Caki2 (cell line): ENCODE results near the gene FBF1. TPM values are rescaled to one million over a fixed set of nuclear protein-coding genes. Genes with fewer than 3 reads are reported as not detected.

Experiments
- DNase-seq: peaks from one replicate; pipeline ENCODE4 v3.0.0-alpha.2; 2015; ENCODE audit warnings: low read depth
- in situ Hi-C: cut with HindIII; loops from 2 replicates; pipeline ENCODE4 v1.10.0; 2016; ENCODE audit warnings: low sequenced_read_pairs, low pct_unique_long_range_greater_than_20kb, mixed read lengths
- total RNA-seq: library from RNA; depleted of rRNA; stranded (reverse); fragments of >200 nt; shearing (Covaris generic); gene quantifications from 2 replicates; pipeline ENCODE4 v1.2.3, GENCODE V29; 2014; ENCODE audit warnings: low replicate concordance

FBF1 gene
- total RNA-seq, 1 experiment from 2014 or later, result 19.6 TPM

DNA sequence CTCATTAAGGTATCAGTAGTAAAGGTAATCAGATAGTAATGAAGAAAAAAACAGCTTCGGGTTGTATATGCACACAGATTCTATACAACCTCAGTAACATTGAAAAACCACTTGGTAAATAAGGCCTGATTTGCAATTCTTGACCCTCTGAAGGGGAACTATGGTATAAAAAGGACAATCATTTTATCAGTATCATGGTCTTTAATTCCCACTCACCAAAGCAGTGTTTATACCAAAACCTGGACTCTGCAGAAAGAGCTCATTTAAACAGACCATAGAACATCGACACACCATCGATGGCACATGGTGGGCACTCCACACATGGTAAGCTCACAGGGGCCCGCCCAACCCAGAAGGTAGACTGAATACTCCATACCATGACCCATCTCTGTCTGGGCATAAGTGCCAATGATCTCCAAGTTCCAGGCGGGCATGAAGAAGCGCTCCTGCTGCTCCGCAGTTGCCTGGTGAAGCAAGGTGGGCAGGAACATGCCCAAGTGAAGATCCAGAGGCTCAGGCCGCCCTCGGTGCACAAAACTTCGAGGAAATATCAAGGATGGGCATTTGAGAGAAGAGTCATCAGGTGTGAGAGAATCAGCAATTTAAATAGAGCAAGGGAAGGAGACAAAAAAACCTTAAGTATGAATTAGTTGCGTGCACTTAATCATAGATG is 19.1 kb upstream of the FBF1 start:
- in situ Hi-C loops, result no loop called here
- DNase-seq, result no peak

DNA sequence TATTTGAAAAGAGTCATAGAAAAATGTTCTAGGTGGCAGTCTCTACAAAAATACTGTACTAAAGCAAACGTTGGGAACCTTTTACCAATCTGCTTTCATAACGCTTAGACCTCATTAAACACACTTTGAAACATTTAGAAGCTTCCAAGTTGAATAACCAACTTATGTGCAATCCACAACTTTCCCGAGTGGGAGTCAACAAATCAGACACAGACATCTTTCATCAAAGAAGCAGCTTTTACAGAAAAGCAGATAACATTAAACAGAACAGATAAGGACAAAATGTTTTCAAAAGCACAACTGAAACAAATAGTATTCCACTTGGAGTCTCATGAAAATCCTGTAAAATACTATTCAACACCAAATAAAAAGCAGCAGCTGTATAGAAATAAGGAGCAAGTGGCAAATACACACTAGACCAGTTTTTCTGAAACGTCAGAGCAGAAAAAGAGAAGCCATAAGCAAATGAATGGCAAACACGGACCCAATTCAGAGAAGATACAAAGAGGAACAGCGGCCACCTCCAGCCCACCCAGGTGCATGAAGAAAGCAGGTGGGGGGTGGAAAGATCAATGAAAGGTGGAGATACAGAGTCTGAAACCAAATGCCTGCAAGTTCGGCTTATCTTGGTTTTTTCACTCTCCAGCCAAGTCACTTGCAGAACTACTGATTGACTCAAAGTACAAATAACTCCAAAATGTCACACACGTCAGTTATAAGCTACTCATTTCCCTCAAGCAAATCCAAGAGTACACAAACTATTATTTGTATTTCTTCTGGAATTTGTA is 18.4 kb upstream of the FBF1 start:
- in situ Hi-C loops, result no loop called here

DNA sequence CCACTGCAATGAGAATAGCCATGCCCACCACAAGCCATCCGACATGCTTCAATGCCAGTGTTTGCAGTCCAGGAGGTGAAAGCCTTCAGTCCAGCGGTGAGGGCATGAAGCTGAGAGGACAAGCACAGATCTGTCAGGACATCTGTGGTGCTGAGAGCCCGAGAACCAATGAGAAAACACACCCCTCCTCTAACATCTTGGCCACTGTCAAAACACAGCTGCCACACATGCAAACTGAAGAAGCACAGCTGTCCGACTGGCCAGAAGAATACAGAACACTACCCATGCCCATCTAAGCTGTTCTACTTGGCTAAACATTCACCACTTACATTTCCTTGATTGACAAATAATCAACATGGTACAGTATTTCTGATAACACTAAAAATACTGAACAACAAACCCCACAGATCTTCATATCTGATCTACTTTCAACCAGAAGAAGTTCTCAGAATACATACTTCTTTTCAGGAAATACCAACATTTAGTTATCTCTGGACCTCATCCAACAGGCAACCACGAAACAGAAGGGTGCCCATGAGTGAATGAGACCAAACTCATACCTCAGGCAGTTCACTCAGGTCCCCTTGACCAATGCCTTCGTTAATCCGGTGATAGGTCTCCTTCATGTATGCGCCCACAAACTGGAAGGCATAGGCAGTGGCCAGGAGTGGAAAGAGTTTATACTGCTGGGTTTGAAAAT is 10.2 kb upstream of the FBF1 start:
- in situ Hi-C loops, result no loop called here
- DNase-seq, result peak; percentile 8

More for the DNA sequence above, 18.4 kb upstream of the FBF1 start:
- no peak for DNase-seq

DNA sequence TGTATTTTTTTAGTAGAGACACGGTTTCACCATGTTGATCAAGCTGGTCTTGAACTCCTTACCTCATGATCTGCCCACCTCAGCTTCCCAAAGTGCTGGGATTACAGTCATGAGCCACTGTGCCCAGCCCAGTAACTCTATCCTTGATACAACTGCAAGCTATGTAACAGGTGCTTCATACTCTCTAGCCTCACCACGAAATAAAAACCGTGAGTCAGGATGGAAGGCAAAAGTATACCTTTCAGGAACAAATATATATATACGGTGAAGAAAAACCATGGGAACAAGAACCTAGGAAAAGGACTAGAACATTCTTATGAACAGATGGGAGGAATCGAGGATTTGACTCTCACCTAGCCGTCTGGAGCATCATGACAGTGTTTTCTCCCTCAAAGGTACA is 9.6 kb upstream of the FBF1 start:
- DNase-seq, result no peak
- in situ Hi-C loops, result no loop called here

DNA sequence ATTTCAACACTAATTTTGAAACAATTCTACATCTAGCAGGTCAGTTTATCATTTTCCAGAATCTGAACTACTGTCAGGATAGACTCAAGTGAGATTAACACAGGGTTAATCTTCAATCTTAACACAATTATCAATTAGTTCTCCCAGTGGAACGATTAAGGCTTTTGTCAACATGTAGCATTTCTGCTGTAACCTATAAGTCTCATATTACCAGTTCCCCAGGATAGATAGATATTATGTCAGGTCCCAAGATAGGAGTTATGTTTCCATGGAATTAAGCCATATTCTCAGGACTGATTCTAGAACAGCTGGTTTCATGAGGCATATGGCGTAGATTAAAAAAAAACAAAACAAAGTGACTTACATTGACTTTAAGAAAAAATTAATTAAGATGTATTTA is 4.4 kb upstream of the FBF1 start:
- in situ Hi-C loops, result no loop called here
- DNase-seq, result no peak

DNA sequence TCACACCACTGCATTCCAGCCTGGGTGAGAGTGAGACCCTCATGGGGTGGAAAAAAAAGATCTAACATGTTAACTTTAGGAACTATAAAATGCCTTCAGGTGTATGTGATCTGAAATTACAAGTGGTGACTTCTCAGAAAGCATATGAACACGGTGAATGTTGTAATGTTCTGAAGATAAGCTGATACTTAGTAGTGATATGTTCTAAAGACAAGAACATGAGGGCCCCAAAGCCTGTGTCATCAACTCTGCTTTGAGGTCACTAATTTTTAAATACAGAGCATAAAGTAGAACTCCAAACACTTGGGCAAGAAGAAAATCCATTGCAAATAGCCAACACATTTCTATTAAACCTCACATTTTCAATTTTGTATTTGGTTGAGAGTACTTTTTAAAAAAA is 2.6 kb upstream of the FBF1 start:
- in situ Hi-C loops, result no loop called here

DNA sequence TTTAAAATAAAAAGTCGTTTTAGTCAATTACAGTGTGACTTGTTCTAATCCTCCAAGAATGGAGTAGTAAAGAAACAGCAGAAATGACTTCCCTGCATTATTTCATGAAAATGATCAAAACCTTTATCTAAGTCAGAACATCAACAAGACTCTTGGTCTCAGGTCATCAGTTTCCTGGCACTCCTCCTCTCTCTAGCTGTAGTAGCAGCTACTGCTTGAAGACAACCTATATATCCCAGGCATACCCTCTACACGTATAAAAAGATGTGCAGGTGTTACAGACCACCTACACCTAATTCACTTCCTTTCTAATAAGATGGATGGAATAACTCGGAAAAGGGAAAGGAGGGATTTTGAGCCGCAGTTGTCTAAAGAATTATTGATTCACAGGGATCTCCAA is 1.6 kb upstream of the FBF1 start:
- in situ Hi-C loops, result no loop called here
- no peak for DNase-seq

More for the DNA sequence above, 2.6 kb upstream of the FBF1 start:
- no peak for DNase-seq

DNA sequence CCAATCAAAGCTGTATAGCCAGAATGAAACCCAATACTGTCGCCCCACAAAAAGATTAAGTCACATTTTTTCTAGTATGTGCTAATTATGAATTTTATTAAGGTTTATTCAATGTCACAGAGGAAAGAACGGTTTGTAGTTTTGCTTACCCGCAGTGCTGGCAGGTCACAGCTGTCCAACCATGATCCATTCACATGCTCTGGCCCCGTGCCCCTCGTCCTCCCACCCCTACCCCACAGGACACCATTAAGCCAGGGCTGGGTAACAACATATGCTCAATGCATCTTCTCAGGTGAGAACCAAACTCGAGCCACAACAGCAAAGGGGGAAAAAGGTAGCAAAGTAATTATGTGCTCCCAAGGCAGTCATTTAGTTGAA is 589 bp upstream of the FBF1 start:
- in situ Hi-C loops, result no loop called here

DNA sequence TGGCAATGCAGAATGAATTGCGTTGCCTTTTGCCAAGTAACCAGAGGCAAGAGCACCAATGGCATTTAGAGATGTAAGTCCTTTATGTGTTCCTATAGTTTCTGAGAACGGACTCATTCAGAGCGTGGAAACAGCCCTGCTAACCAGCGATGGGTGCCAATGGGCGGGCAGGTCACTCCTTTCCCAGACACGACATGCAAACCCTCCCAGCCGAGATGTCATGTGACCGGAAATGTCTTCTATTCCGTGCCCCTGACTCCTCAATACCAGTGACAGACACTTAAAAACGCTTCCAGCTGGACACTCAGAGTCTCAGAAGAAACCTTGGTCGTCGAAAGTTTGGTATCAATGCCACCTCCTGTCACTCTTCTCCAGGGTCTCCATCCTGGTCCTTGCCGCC is 3.2 kb downstream of the FBF1 start:
- in situ Hi-C loops, result no loop called here

More for the DNA sequence above, 589 bp upstream of the FBF1 start:
- no peak for DNase-seq

DNA sequence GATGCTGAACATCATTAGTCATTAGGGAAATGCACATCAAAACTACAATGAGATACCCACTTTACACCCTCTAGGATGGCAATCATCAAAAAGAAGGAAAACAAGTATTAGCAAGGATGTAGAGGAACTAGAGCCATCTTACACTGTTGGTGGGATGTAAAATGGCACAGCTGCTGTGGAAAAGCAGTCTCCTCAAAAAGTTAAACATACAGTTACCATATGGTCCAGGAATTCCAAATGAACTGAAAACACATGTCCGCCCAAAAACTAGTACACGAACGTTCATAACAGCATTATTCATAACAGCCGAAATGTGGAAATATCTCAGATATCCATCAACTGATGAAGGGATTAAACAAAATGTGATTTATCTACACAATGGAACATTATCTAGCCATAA is 7.0 kb downstream of the FBF1 start:
- no peak for DNase-seq
- in situ Hi-C loops, result no loop called here

More for the DNA sequence above, 3.2 kb downstream of the FBF1 start:
- no peak for DNase-seq

DNA sequence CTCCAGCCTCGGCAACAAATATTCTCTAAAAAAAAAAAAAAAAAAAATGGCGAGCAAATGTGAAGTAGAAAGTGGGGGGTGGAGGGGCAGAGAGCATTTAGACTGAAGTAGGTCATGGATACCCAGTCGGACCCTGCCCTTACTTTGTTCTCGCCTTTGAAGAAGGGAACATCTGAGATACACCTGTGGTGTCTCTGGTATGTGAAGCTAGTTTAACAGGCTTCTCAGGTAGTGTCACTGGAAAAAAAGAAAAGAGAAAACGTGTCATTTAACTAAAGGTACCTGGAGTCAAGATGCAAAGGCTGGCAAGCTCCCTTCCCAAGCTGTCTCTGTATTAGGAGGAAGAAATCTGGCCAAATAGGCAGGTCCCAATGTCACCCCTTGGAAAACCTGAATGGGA is 8.0 kb downstream of the FBF1 start:
- no peak for DNase-seq
- in situ Hi-C loops, result no loop called here

DNA sequence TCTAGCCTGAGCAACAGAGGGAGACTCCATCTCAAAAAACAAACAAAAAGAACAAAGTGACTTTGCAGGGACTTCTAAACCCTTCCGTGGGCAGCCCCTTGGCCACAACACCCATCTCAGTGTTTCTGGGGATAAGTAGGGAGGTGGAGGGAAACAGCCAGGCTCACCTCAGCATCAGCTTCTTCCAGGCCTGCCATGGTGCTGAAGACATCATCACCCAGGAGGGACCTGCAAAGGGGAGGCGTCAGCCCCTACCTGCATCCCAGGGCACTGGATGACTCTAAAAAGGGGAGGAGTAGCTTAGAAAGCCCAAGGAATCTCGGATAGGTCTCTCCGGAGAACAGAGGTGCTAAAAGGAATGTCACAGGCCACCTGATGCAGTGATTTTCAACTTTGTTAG is 9.8 kb downstream of the FBF1 start:
- DNase-seq, result no peak
- in situ Hi-C loops, result no loop called here

DNA sequence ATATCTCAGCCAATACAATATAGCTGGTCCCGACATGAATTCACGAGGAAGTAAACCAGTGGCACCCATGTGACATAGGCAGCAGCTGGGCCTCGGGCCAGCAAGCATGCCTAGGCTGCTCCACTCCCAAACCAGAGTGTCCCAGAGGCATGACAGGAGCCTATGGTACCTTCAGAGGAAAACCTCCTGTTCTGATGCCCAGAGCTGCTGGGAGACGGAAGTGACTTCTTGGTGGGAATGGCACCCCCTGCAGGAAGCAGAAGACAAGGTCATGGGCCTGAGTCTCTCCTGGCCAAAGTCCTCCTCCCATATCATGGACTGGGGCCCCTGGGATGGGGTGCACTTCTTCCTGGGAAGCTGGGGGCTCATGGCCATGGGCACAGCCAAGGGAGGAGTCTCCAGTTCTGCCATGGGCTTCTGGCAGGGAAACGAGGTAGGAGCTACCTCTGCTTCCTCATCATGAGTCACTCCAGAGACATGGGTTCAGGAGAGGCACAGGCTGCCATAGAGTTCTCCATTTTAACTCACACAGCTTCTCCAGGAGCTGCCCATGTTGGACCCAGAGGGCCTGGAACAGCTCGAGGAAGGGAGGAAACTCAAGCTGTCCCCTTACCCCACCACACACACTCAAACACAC is 13.4 kb downstream of the FBF1 start:
- DNase-seq, result no peak
- in situ Hi-C loops, result no loop called here

DNA sequence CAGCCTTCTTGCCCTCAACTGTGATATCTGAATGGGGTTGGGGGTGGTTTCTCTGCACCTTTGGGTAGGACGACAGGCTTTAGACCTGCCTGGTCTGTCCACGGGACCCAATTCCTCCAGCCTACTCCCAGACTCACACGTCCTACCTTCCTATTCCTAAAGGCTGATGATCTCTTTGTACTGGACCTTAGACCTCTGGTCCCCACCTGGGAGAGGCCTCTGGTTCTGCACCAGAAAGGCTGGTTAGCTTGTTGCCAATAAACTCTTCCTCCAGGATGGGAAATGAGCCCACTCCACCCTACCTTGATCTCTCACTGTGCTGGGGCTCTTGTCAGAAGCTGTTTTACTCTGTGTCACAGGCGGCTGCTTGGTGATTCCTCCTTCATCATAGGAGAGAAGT is 14.4 kb downstream of the FBF1 start:
- no peak for DNase-seq
- in situ Hi-C loops, result no loop called here

DNA sequence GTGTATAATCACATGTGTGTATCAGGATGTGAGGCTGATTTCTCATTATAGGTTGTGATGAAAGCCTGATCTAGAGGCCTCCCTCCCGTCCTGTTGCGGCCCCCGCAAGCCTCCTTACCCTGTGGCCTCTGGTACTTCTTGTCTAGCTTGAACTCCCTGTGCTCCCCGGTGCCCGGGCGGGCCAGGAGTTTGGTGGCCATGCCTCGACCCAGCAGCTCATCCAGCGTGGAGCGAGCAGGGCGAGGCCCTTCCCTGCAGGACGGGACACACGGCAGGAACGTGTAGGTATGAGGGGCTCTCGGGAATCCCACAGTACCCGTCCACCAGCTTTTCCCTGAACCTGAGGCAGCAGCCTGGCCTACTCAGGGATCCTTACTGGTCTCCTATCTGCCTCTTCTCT is 14.9 kb downstream of the FBF1 start:
- no peak for DNase-seq
- in situ Hi-C loops, result no loop called here

DNA sequence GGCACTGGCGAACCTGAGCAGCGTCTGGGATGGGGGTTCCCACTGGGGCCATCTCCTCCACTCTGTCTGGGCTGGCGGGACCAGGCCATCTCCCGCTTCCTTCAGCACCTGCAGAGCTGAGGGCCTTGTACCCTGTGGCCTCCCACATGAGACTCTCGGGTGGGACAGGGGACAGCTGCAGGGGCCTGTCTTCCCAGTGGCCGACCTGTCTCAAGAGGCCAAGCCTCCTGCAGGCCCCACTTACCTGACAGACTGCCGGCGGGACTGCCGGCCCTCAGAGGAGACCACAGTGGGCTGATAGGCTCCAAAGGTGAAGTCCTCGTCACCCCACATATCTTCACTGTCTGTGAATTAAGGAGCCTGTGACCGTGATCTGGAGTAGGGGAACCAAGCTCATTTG is 15.7 kb downstream of the FBF1 start:
- DNase-seq, result no peak
- in situ Hi-C loops, result no loop called here

DNA sequence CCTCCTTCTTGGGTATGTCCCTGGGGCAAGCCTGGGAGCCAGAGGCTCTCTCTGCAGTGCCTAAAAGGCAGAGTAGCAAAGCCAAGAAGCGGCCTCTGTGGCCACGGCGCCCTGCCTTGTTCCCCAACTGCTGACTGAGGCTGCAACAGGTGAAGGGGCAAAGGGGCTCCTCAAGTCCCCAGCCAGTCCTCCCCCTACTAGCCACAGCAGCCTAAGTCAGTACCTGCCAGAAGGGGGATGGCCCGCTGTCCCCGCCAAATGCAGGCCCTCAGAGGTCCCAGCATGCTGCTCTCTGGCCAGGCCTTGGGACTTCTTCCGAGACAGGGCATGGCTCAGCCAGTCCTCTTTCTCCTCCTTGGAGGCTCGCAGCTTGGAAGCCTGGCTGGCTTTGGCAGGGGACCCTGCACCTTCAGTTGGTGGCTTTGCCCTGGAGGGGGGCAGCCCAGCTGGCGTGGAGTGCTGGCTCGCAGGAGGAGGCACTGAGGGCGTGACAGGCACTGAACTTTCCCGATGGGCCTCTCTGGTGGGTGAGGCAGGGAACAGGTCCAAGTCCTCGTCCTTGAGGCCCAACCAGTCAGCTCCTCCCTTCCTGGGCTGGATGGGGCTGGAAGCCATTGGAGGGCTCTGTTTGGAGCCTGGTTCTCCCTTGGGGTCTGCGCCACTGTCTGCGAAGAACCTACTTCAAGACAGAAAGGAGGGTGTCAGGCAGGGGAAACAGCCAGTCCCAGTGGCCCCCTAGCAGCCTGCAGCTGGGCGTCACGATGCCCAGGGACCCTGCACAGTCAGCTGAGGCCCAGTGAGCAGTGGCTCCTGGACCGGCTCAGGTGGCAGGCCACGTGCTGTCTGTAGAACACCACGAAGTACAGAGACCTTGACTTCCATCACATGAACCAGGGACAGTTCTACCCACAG is 17.6 kb downstream of the FBF1 start:
- in situ Hi-C loops, result no loop called here

More for the DNA sequence above, 17.6 kb downstream of the FBF1 start:
- no peak for DNase-seq
